ENCODE data around the gene DGUOK.

The DGUOK gene

GRCh38 chr2:73999881-74000597, 73.4 kb downstream of the DGUOK start:
- TF ChIP-seq EZH2 (IDR thresholded peaks at IDR 0.05; ENCODE audit: borderline replicate concordance, low read length) (no peak), CTCF (IDR thresholded peaks at IDR 0.05; ENCODE audit: low read length) (no peak)
- no peaks in the 10 kb centered on the region for H3F3A ChIP-seq (ENCODE audit: insufficient read depth, low read length)
- H3K79me2 ChIP-seq (ENCODE audit: insufficient read depth, low read length), result no peaks in the 10 kb centered on the region
- H3K36me3 ChIP-seq (ENCODE audit: insufficient read depth, low read length), result peaks cover 7% of the 10 kb centered on the region; the same call in 1 of the 2 replicates
- no peak overlapping the region for H3K4me3 ChIP-seq (ENCODE audit: low read depth, low read length, poor library complexity, severe bottlenecking)
- no peaks in the 10 kb centered on the region for H3K27me3 ChIP-seq (ENCODE audit: insufficient read depth, low read length)
- H3K27ac ChIP-seq (ENCODE audit: low read depth, low read length, poor library complexity, severe bottlenecking), result no peak overlapping the region
- no peak overlapping the region for H3K9ac ChIP-seq (ENCODE audit: low read length)
- H3K4me2 ChIP-seq (ENCODE audit: low read length), result no peak overlapping the region
- peaks cover 12% of the 10 kb centered on the region for H3K4me1 ChIP-seq (ENCODE audit: insufficient read depth, low read length, severe bottlenecking)
- no peaks in the 10 kb centered on the region for H4K20me1 ChIP-seq (ENCODE audit: insufficient read depth, low read length)
- H3K9me2 ChIP-seq (ENCODE audit: low read depth, low read length), result no peaks in the 10 kb centered on the region
- H2AFZ ChIP-seq (ENCODE audit: low read length), result no peak overlapping the region
- H3K9me3 ChIP-seq (ENCODE audit: low read length), result no peaks in the 10 kb centered on the region

GRCh38 chr2:74000666-74001065, 74.0 kb downstream of the DGUOK start:
- Histone ChIP-seq H3K36me3 (ENCODE audit: insufficient read depth, low read length) (peaks cover 10% of the 10 kb centered on the region), H3K9me2 (ENCODE audit: low read depth, low read length) (no peaks in the 10 kb centered on the region), H3K9me3 (ENCODE audit: low read length) (no peaks in the 10 kb centered on the region), H3K27ac (ENCODE audit: low read depth, low read length, poor library complexity, severe bottlenecking) (no peak overlapping the region), H3K4me2 (ENCODE audit: low read length) (no peak overlapping the region), H3K27me3 (ENCODE audit: insufficient read depth, low read length) (no peaks in the 10 kb centered on the region), H4K20me1 (ENCODE audit: insufficient read depth, low read length) (no peaks in the 10 kb centered on the region), H2AFZ (ENCODE audit: low read length) (no peak overlapping the region), H3K4me1 (ENCODE audit: insufficient read depth, low read length, severe bottlenecking) (peaks cover 12% of the 10 kb centered on the region), H3K9ac (ENCODE audit: low read length) (no peak overlapping the region), H3K4me3 (ENCODE audit: low read depth, low read length, poor library complexity, severe bottlenecking) (no peak overlapping the region), H3F3A (ENCODE audit: insufficient read depth, low read length) (no peaks in the 10 kb centered on the region), H3K79me2 (ENCODE audit: insufficient read depth, low read length) (no peaks in the 10 kb centered on the region)
- no peak for TF ChIP-seq CTCF (IDR thresholded peaks at IDR 0.05; ENCODE audit: low read length)
- TF ChIP-seq EZH2 (IDR thresholded peaks at IDR 0.05; ENCODE audit: borderline replicate concordance, low read length), result no peak

GRCh38 chr2:74001121-74001520, 74.4 kb downstream of the DGUOK start:
- no peak overlapping the region for H2AFZ ChIP-seq (ENCODE audit: low read length)
- no peaks in the 10 kb centered on the region for H3F3A ChIP-seq (ENCODE audit: insufficient read depth, low read length)
- peaks cover 14% of the 10 kb centered on the region for H3K36me3 ChIP-seq (ENCODE audit: insufficient read depth, low read length)
- H3K4me1 ChIP-seq (ENCODE audit: insufficient read depth, low read length, severe bottlenecking), result peaks cover 12% of the 10 kb centered on the region
- no peak overlapping the region for H3K27ac ChIP-seq (ENCODE audit: low read depth, low read length, poor library complexity, severe bottlenecking)
- H3K9me2 ChIP-seq (ENCODE audit: low read depth, low read length), result no peaks in the 10 kb centered on the region
- TF ChIP-seq EZH2 (IDR thresholded peaks at IDR 0.05; ENCODE audit: borderline replicate concordance, low read length) (no peak), CTCF (IDR thresholded peaks at IDR 0.05; ENCODE audit: low read length) (no peak)
- no peak overlapping the region for H3K4me3 ChIP-seq (ENCODE audit: low read depth, low read length, poor library complexity, severe bottlenecking)
- no peak overlapping the region for H3K4me2 ChIP-seq (ENCODE audit: low read length)
- H3K9ac ChIP-seq (ENCODE audit: low read length), result no peak overlapping the region
- no peaks in the 10 kb centered on the region for H4K20me1 ChIP-seq (ENCODE audit: insufficient read depth, low read length)
- no peaks in the 10 kb centered on the region for H3K79me2 ChIP-seq (ENCODE audit: insufficient read depth, low read length)
- no peaks in the 10 kb centered on the region for H3K9me3 ChIP-seq (ENCODE audit: low read length)
- H3K27me3 ChIP-seq (ENCODE audit: insufficient read depth, low read length), result no peaks in the 10 kb centered on the region

Measured in OCI-LY1 (cell line).